Choroid plexus epithelial cell (primary cell): ENCODE results near the gene TSC22D4.
A peak's percentile ranks its signal among the peaks of the same experiment; 100 is the strongest.
"Not testable (repeated sequence)": the region's sequence is repeated elsewhere in the genome, so short reads cannot be mapped to it uniquely, and the experiment has no call there.

Experiments used
- DNase-seq: peaks from one replicate; pipeline ENCODE4 v3.0.0-alpha.2; 2010; ENCODE audit warnings: low read depth
- H3K4me3 ChIP-seq: 2 replicates; pipeline ENCODE4 v1.5.1; 2011; ENCODE audit warnings: low read depth, mild to moderate bottlenecking, control low read depth, low read length, moderate library complexity
- TF ChIP-seq, protein P1 (sequence below): conservative IDR thresholded peaks from 2 replicates; pipeline ENCODE4 v1.5.1; 2011; ENCODE audit warnings: low read depth, mild to moderate bottlenecking, control low read depth, inconsistent platforms, low read length, moderate library complexity

Gene TSC22D4

DNA sequence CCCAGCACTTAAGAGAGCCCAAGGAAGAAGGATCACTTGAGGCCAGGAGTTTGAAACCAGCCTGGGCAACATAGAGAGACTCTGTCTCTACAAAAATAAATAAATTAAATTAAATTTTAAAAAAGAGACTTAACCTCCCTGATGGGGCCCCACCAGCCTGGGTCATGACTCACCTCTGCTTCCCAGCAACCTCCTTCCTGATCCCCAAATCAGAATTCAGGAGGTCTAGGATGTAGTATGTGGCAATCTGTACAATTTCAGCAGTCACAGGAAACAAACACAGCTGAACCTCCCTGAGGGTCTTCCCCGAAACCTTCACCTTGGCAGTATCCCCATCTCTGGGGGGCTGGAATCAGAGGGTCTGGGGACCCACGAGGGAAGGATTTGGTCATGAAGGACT, 33.0 kb downstream of the TSC22D4 start:
- H3K4me3 ChIP-seq, result no peak overlapping the region
- DNase-seq, result peak; percentile 37
- TF ChIP-seq, protein P1, sequence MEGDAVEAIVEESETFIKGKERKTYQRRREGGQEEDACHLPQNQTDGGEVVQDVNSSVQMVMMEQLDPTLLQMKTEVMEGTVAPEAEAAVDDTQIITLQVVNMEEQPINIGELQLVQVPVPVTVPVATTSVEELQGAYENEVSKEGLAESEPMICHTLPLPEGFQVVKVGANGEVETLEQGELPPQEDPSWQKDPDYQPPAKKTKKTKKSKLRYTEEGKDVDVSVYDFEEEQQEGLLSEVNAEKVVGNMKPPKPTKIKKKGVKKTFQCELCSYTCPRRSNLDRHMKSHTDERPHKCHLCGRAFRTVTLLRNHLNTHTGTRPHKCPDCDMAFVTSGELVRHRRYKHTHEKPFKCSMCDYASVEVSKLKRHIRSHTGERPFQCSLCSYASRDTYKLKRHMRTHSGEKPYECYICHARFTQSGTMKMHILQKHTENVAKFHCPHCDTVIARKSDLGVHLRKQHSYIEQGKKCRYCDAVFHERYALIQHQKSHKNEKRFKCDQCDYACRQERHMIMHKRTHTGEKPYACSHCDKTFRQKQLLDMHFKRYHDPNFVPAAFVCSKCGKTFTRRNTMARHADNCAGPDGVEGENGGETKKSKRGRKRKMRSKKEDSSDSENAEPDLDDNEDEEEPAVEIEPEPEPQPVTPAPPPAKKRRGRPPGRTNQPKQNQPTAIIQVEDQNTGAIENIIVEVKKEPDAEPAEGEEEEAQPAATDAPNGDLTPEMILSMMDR, result no peak

GRCh38 chr7:100444311-100445278, 34.4 kb downstream of the TSC22D4 start:
- TF ChIP-seq, protein P1, result no peak
- DNase-seq, result peak; percentile 61
- no peak overlapping the region for H3K4me3 ChIP-seq

GRCh38 chr7:100443096-100443840, 35.7 kb downstream of the TSC22D4 start:
- TF ChIP-seq, protein P1, result no peak
- no peak overlapping the region for H3K4me3 ChIP-seq
- DNase-seq, result no peak

DNA sequence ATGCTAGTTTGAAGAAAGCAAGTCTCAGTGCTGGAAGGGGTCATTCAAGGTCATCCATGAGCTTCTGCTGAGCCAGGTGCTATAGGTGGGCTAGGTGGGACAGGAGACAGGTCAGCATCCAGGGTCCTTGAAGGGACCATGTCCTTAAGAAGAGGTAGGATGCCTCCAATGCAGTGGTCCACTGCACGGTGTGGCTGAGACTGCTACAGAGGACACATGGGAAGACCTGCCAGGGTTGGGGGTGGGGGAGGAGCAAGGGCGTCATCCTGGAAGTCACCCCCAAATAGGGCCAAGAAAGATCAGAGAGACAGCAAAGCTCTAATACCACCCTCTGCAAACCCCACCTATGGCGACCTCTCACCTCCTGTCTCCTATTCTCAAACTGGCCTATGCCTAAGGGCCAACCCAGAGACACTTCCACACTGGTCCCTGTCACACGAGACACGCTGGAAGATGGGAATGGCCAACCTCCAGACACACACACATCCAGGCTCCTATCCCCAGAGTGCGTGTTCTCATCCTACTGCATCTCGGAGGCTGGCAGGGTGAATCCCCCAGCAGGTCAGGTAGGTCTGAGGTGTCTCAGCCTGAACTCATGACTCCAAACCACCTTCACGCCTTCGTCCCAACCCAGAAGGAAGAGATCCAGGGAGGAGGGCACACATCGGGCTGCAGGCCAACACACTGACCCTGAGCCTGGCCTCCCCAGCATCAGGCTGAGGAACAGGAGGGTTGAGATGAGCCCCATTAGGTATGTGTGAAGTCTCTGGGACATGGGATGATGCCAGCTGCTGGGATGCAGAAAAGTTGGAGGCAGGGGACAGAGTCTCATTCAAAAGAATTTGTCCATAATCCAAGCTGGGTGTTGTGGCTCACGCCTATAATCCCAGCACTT, 37.1 kb downstream of the TSC22D4 start:
- DNase-seq, result no peak
- H3K4me3 ChIP-seq, result no peak overlapping the region
- TF ChIP-seq, protein P1, result no peak

GRCh38 chr7:100439244-100439643, 39.8 kb downstream of the TSC22D4 start:
- H3K4me3 ChIP-seq, DNase-seq: not testable (repeated sequence)

DNA sequence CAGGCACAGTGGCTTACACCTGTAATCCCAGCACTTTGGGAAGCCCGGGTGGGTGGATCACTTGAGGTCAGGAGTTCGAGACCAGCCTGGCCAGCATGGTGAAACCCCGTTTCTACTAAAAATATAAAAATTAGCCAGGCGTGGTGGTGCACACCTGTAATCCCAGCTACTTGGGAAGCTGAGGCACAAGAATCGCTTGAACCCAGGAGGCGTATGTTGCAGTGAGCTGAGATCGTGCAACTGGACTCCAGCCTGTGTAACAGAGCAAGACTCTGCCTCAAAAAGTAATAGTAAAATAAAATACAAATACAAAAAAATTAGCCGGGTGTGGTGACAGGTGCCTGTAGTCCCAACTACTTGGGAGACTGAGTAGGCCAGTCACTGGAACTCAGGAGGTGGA, 40.3 kb downstream of the TSC22D4 start:
- DNase-seq, H3K4me3 ChIP-seq: not testable (repeated sequence)

GRCh38 chr7:100438172-100438571, 40.8 kb downstream of the TSC22D4 start:
- H3K4me3 ChIP-seq, result no peak overlapping the region
- DNase-seq, result no peak
- TF ChIP-seq, protein P1, result no peak
